NCI-H1930 (cell line): ENCODE measurements around the gene PRICKLE1.
"Not testable (repeated sequence)": the region's sequence is repeated elsewhere in the genome, so short reads cannot be mapped to it uniquely, and the experiment has no call there.

ENCODE experiments used
- DNase-seq, 2 experiments: peaks; one replicate each; lab custom pipeline; 2025; lab: John Stamatoyannopoulos, UW

PRICKLE1 gene

DNA sequence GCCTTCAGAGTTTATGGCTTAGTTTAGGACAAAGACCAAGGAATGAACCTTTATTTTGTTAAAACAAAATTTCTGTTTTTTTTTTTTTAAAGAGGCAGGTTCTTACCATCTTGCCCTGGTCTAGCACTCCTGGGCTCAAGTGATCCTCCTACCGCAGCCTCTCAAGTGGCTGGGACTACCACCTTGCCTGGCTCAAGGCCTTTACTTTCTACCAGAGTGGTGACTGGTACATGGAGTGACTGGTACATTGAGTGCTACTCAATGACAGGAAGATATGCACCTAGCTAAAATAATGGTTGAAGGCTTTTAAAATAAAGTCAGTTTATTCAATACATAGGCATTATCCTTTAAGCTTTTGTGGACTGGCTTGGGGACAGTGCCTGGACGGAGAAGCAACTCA, 32.6 kb downstream of the PRICKLE1 start:
- no peak for DNase-seq

DNA sequence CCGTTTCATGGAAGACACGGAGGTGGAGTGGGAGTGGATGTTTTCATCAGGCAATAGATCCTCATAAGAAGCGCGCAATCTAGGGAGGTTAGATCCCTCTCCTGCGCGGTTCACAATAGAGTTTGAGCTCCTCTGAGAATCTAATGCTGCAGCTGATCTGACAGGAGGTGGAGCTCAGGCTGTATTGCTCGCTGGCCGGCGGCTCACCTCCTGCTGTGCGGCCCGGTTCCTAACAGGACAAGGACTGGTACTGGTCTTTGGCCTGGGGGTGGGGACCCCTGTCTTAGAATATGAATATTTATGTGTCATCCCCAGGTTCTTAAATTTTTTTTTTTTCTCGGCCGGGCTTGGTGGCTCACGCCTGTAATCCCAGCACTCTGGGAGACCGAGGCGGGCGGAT, 36.7 kb downstream of the PRICKLE1 start:
- no peak for DNase-seq

DNA sequence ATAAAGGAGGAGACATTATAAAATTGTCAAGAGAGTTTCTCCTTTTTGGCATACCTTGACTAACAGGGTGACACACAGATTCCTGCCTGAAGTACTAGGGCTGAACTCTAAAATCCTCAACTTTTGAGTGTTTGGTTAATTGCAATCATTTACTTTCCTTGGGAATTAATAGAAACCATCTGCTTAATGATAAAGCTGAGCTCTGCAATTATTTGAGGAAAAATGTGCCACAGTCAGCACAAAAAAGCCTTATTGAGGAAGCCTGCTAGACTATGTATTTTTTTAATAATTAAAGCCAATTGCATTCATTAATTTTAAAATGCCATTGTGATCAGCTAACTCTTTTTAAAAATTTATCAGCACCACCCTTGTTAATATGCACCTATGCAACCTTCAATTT, 38.7 kb downstream of the PRICKLE1 start:
- no peak for DNase-seq

DNA sequence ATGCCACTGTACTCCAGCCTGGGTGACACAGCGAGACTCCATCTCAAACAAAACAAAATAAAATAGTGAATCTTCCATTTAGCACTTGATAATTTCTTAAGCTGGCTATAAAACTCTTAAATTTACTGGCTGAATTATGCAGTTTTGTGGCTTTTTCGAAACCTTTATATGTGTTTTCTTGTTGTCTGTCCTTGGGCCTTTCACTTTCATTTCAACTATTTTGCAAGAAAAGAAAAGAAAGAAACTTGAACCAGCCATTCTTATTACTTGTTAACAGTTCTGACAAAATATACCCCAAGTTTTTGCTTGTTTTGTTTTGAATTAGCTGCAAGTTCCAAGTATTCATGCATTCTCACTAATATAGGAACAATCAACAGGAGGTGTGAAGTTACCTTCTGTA, 42.8 kb downstream of the PRICKLE1 start:
- no peak for DNase-seq

DNA sequence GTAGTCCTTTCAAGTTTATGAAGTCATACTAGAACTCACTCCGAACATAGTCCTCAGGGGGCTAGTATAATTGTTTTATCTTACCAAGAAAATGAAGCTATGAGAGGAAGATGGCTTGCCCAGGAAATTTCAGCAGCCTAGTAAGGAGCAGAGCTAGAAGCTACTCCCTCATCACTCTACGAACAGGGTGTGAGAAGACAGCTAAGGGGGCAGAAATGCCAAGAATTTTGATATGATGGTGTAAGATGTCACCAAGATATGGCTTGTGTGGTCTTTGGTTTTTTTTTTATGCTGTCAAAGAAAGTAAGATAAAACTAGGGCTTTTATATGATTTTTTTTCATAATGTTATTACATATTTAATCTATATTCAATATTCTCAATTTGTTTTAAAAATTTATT, 47.6 kb downstream of the PRICKLE1 start:
- no peak for DNase-seq

DNA sequence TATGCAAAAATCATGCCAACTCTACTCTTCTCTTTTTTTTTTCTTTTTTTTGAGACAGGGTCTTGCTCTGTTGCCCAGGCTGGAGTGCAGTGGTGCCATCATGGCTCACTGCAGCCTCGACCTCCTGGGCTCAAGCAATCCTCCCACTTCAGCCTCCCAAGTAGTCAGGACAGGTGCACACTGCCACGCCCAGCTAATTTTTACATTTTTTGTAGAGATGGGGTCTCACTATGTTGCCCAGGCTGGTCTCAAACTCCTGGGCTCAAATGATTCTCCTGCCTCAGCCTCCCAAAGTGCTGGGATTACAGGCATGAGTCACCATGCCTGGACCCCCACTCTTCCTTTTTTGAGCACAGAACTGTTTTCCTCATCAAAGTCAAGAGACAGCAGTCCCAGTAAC, 48.2 kb downstream of the PRICKLE1 start:
- DNase-seq, result not testable (repeated sequence)

DNA sequence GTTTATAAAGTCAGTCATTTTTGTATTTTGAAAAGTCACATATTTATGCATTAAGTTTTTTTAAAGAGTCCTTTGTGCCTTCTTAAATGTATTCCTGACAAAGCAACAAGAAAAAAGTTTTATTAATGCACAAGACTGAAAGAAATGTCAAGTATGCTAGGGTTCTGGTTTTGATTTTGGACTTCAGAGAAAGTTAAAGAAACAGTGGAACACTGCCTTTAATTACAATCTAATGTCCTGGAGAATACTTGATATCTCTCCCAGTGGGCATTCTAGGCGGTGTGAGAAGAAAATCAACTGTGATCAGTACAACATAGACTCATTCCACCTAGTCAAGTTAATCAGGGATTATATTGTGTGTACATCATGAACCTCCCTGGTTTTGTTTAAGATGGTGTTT, 49.9 kb downstream of the PRICKLE1 start:
- no peak for DNase-seq

DNA sequence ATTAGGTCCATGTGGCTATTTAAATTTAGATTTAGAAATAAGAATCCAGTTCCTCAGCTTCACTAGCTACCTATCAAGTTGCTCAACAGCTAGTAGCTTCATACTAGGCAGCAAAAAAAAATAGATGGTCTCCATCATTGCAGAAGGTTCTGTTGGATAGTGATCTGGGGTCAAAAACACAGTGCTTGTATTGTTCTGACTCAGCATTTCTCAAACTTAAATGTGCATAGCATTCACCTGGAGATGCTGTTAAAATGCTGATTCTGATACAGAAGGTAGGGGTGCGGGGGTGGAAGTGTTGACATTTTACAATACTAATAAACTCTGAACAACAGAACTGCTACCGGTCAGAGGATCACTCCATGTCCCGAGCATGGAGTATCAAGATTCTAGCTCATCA, 51.3 kb downstream of the PRICKLE1 start:
- DNase-seq, result no peak

DNA sequence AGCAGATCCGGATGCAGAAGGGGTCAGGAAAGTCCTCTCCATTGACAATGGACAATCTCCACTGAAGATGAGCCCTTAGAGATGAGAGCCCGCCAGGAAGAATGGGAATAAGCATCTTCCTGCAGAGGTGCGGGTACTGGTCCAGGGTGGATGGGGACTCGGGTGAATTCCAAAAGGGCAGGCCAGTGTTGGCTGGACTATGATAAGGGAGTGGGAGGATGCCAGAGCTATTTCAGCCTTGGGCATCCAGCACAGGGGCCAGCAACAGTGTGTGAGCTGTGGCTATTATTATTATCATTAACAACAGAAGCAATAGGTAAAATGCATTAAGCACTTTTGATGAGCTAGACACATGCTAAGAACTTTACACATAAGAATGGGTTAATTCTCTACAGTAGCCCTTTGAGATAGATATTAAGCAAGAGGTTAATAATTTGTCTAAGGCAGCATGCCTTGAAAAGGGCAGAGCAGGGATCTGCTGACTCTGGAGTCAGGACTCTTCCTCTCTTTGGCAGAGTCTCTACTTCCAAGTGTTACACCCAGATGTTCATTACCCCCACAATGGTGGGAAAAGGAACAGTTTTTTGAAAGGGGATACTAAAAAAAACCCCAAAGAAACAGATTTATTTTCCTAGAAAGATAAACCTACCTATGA, 55.2 kb downstream of the PRICKLE1 start:
- DNase-seq, result no peak

DNA sequence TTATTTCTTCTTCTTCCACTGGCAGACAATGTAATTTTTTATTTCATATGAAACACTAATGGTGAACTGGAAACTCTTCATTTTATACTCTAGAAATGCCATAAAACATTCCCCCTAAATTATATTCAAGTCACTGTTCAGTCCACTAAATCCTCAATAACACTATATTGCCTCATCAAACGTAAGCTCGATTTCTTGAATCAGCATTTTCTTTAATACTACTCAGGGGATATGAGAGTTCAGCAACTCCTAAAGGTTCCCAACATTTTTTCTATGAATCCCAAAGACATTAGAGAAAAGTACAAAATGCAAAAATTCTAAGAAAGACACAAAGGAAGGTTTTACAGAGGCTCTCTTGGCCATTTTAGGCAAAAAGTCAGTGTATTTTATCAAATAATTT, 59.3 kb downstream of the PRICKLE1 start:
- no peak for DNase-seq

DNA sequence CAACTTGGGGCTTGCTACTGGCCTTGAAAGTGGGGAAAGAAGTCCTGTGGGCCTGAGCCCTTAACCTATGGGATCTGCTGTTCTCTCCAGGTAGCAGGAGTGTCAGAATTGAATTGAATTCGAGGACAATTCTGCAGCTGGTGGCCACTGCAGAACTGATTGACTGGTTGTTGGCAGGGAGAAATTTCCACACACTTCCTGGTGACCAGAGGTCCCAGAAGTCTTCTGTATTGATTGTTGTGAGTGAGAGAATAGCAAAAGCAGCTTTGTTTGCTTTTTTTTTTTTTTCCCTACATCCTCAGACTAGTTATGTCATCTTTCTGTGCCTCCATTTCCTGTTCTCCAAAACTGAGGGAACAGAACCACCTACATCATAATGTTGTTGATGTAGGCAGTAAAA, 64.1 kb downstream of the PRICKLE1 start:
- DNase-seq, result no peak

DNA sequence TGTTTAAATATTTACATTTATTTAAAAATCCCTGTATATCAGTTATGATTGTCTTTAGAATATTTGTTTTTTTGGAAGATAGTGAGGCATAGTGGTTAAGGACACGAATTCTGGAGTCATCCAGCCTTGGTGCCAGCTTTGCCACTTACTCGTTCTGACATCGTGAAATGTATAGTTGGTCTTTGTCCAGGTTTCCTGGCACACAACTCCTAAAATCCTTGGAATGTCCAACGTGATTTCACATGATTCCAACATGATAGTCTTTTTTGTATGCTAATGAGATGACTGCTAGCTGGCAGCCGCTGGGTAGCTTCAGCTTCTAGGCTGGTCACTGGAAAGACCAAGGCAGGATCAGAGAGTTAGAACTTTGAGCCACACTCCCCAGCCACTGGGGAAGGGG, 64.8 kb downstream of the PRICKLE1 start:
- no peak for DNase-seq

DNA sequence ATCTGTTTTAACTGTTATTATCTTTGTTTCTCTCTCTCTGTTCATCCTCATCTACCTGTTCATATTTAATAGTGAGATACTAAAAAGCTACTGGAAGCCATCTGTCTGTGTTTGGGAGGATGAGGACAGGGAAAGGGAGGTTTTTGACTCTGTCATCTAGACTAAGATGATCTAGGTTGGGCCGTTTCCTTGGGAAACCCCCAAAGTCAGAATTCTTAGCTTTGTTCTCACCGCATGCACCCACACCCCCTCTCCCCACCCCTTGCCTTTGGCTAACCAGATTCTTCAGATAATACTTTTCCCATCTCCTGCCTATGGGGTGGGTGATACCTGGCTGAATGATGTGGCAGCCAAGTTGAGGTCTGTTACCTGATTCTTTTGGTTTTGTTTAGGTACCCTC, 73.0 kb downstream of the PRICKLE1 start:
- DNase-seq, result no peak

DNA sequence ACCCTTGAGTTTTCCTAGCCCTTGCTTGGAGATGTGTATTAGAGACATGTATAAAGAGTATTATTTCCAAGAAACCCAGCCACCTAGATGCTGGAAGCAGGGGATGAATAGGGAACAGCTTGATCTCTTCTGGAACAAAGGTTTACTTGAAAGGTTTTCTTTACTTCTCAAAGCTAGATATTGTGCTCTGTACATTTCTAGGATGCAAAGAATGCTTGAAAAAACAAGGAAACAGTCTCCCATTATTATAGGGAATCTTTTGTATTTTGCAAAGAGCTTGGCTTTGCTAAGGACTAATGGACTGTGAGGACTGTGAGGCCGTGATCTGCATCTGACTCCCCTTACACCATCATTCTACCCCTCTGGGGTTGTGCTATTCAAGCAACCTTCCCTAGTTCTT, 77.9 kb downstream of the PRICKLE1 start:
- no peak for DNase-seq

DNA sequence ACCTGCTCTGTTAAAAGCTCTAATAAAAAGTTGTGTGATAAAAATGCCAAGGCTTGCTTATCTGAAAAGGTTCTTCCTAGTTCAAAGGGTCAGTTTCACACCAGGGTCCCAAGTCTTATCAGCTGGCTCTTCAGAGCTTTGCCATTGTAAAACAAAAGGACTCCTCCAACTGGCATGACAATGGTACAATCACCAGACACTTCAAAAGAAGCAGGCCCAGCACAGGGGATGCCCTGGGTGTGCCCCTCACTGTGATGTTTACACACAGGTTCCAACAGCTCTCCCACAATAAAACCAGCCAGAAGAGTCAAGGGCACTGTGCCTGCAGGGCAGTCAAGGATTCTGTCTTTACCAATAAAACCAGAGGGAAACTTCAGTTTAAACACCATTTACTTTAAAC, 78.7 kb downstream of the PRICKLE1 start:
- DNase-seq, result no peak

DNA sequence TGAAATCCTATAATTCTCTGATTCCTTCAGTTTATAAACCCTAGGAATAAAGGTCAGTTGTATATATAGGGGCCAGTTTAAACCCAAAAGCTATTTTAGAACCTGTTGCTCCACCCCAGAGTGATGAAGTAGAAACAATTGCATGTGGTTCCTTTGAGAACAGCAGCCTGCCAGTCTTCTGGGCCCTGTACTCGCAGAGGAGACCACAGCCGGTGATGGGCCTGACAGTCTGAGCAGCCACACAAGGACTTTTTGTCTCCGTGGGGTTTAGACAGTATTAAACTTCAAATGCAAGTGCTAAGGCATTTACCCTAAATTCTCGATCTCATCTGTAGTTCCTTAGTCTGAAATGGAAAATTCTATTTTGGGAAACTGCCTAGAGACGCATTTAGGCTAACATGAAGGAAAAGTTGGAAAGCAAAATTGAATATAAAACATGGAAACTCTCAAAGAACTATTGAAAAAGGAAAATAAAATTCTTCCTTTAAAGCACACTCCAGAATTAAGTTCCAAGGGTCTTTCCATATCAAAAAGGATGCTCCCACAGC, 80.6 kb downstream of the PRICKLE1 start:
- DNase-seq, result no peak

DNA sequence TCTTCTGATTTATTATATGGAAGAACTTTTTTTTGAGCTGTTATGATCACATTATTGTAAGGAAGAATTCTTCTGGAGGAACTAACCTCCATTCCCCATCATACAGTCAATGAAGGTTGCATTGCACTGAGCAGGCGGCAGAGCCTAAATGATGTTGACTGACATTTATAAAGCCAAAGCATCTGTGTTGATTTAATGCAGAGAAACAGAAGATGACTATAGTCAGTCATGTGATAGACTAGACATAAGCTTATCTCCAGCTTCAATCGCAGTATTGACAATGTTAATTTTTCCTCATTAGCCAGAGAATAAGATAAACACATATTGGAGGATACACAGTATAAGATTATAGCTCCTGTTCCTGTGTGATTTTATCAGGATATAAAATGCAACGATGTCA, 82.0 kb downstream of the PRICKLE1 start:
- DNase-seq, result peak; percentile 74 to 75

DNA sequence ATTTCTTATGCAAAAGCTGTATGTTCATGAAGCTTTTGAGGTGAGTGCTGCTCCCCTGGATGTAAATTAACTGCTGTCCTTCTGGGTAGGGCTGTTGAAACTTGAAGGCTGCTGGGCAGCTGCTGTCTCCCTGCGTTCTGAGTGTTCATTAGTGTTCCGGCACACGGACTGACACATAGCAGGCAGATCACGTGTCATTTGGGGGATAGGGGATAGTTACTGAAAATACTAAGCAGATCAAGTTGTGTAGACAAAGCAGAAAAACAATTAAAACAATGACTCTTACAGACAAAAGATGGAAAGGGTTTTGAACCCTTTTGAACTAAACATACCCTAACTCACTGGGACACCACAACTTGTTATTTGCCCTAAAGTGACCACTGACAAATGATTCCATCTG, 82.5 kb downstream of the PRICKLE1 start:
- DNase-seq, result no peak

DNA sequence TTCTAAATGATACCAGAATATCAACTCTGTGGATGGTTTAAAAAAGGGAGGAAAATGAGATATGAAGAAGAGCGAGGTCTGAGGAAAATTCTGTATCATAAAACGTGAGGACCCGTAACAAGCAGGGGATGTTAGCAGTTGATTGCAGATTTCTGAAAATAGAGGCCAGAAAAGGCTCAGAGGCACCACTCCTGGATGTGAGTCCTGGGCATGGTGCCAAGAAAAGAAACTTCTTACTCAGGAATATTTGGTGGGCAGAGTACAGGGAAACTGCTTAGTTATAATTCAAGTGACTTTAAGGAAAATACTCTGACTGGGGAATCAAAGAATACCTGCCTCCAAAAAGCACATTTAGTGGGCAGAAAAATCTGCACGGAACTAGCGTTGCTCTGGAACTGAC, 85.5 kb downstream of the PRICKLE1 start:
- no peak for DNase-seq

DNA sequence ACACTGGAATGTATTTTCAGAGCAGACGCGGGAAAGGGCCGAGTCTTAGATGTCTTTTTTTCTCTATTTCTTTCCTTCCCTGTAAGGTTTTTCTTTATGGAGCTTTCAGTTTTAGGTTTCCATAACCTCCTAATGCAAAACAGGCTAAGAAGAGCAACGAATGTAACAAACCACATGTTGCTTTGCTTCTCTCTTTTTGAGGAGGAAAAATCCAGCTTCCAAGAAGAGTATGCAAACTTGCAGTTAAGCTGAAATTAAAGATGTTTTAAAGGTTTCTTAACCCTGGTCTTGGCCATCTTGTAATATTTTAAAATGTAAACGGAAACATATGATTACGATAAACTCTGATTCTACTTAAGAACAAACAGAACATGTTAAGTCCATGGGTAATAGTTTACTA, 86.9 kb downstream of the PRICKLE1 start:
- DNase-seq, result no peak

DNA sequence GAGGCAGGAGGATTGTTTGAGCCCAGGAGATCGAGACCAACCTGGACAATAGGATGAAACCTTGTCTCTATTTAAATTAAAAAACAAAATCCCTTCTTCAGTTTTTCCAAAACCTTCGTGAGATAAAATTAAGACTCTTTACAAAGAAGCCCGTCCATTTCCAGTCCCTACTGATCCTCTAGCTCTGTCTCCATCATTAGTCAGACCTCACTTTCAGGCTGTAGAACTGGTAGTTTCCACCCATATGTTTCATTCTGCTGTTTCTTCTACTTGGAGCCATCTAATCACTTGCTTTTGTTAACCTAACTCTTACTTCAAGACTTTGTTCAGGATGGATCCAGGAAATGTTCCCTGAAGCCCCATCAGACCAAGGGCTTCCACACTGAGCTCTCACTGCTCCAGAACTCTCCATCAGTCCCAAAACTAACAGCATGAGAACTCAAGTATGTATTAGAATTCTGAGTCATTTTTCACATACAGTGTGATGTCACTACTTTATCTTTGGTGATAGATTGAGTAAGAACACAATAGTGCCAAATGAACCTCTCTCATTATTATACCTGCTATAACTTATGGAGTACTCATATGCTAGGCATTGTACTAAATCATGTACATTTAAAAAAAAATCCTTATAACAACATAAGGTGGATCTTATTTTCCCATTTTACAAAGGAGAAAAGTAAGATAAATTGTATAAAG, 90.8 kb downstream of the PRICKLE1 start:
- DNase-seq, result no peak

DNA sequence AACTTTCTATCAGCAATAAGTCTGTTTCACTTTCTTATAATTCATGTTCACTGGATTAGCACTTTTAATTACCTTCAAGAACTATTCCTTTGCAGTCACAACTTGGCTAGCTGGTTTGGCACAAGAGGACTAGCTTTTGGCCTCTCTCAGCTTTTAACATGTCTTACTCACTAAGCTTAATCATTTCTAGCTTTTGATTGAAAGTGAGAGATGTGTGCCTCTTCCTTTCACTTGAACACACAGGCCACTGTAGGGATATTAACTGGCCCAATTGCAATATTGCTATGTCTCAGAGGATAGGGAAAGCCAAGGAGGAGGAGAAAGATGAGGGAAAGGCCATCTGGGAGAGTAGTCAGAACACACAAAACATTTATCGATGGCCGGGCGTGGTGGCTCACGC, 92.7 kb downstream of the PRICKLE1 start:
- DNase-seq, result no peak

DNA sequence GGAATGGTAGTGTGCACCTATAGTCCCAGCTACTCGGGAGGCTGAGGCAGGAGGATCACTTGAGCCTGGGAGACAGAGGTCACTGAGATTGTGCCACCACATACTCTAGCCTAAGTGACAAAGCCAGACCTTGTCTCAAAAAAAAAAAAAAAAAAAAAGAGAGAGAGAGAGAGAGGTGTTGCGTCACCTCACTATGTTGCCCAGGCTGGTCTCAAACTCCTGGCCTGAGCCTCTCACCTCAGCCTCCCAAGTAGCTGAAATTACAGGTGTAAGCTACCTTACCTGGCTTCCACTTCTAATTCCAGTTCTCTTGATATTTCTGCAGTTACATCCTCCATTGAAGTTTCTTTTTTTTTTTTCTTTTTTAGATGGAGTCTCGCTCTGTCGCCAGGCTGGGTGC, 94.3 kb downstream of the PRICKLE1 start:
- no peak for DNase-seq

DNA sequence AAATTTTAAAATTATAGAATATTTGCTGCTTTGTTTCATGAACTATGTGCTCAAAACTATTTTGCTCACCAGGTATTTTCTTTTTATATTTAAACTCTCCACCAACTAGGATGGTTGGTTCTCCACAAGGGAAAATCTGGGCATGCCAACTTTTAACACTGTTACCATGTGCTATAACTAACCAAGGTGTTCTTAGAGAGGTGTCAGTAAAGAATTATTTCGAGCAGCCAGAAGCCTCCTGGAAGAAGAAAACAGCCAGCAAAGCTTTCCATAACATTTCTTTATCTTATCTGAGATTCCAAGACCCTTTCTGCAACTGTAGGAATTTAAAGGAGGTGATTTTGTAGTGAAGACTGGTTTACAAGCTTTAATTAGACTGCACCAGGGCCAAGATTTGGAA, 97.3 kb downstream of the PRICKLE1 start:
- no peak for DNase-seq
